ENCODE data around the gene RBM17.

DNA sequence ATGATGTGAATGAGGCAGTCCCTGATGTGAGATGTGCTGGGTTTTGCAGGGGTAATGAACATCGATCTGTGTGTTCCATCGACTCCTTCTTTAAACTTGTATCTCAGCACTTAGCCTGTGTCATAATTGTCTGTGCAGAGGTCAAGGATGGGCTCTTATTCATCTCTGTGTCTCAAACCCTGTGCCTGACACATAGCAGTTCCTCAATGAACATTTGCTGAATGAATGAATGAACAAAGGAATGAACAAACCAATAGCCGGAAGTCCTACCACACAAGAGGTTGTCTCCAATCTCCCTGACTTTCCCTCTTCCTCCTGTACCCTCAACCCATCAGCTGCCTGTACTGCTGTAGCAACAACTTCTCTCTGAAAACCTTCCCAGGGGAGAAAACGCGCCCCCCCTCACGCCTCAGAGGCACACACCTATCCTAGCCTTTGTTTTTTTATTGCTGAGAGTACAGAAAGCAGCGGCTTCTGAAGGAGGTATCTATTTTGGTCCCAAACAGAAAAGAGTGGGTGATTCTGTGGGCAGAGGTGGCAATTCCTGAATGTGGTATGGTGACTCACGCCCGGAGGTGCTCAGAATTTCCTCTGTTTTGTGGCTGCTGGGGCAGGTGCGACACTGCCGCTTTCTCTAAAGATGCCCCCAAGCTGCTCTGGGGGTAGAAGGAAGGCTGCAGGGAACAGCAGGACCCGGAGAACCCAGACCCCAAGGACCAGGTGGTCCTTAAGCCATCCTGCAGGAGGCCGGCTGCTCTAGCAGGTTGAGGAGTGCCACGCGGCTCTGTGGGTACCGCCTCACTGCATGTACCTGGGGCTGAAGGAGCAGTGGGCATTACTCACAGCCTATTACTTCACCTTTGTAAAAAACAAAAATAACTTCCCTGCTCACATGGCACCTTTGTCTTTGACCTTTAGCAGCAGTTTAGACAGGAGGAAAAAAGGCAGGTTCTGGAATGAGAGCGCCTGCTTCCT is 36.3 kb upstream of the RBM17 start:
- TF ChIP-seq ZFP82 (CRISPR knock-in tag; IDR thresholded peaks at IDR 0.05; ENCODE audit: borderline replicate concordance) = no peak
- no peak for TF ChIP-seq KDM3A (CRISPR knock-in tag; IDR thresholded peaks at IDR 0.05; ENCODE audit: low read depth)

All from HepG2 (cell line).